Measurements from ENCODE around the gene SUMO4. TPM values are rescaled to one million over a fixed set of nuclear protein-coding genes. Genes with fewer than 3 reads are reported as not detected.

SUMO4 gene
- total and polyA plus RNA-seq, 2 donors (not counting 1 experiment from before 2014, with no cell fraction given) = 0.18 to 11.5 TPM

DNA sequence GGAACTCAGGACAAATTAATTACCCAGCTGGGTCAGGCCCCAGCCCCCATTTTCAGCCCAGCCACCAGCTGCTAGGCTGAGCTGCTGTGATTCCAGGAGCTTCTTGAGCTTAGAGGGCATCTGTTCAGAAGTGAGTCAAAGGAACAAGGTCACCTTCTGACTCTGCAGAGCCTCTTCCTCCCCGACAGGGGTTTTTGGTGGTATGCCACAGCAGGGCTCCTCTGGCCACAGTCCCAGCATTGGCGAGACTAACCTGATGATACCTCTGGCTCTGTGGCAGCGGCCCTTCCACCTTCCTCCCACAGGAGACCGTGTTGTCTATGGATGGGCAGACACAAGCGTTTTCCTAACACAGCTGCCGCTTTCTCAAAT is 45.0 kb downstream of the SUMO4 start:
- Histone ChIP-seq H3K4me1 (ENCODE audit: control insufficient read depth in 2 of 2, insufficient read depth in 2 of 2, low read length in 2 of 2) (no peaks in the 10 kb centered on the region), H3K27ac (ENCODE audit: low read length in 2 of 2) (no peak overlapping the region), H3K79me2 (ENCODE audit: control insufficient read depth, insufficient read depth, low read length) (peaks cover 7% of the 10 kb centered on the region), H3K4me2 (replicated peaks; ENCODE audit: low read depth, low read length, poor library complexity, severe bottlenecking) (no peak overlapping the region), H3K9me3 (ENCODE audit: control extremely low read depth in 1 of 3, control insufficient read depth in 2 of 3, insufficient read depth in 1 of 3, low read length in 2 of 3) (peaks cover 0 to 5% (median 0%) of the 10 kb centered on the region in 3 donors), H3K27me3 (replicated peaks in 1 of 4; ENCODE audit: control extremely low read depth in 1 of 4, control insufficient read depth in 3 of 4, insufficient read depth in 4 of 4, low read length in 3 of 4) (no peaks in the 10 kb centered on the region), H3K9ac (ENCODE audit: low read length) (no peak overlapping the region), H3K36me3 (replicated peaks in 1 of 2; ENCODE audit: control extremely low read depth in 1 of 2, control insufficient read depth in 1 of 2, extremely low read depth in 1 of 2, insufficient read depth in 2 of 2, low read length in 1 of 2) (peaks cover 0 to 21% of the 10 kb centered on the region in 2 experiments), H4K20me1 (ENCODE audit: control insufficient read depth, insufficient read depth, low read length, poor library complexity, severe bottlenecking) (peaks cover 9% of the 10 kb centered on the region), H2AFZ (ENCODE audit: insufficient read depth, low read depth, low read length, poor library complexity, severe bottlenecking) (no peak overlapping the region), H3K4me3 (ENCODE audit: control extremely low read depth in 1 of 5, extremely low read depth in 1 of 5, insufficient read depth in 1 of 5, low read depth in 2 of 5, low read length in 4 of 5) (no peak overlapping the region)
- ChIA-PET CTCF (interaction anchor here (1.2 to 3.3 kb wide), 3 partner anchors 13 to 255 kb away, joined by 3 to 14 read pairs (median 11); no protein-coding TSS in a partner anchor), POLR2A (interaction anchor here (1.2 kb wide), 1 partner anchor 13 kb away, joined by 3 read pairs; no protein-coding TSS in a partner anchor)
- Mint-ChIP-seq H3K27ac (peak overlapping the region; percentile 50), H3K9me3 (ENCODE audit: insufficient read depth) (no peaks in the 10 kb centered on the region), H3K27me3 (no peaks in the 10 kb centered on the region), H3K4me1 (peaks cover 12% of the 10 kb centered on the region), H3K4me3 (no peak overlapping the region)
- intact Hi-C loops (cut with micrococcal nuclease) = no loop called here
- TF ChIP-seq, protein P1, sequence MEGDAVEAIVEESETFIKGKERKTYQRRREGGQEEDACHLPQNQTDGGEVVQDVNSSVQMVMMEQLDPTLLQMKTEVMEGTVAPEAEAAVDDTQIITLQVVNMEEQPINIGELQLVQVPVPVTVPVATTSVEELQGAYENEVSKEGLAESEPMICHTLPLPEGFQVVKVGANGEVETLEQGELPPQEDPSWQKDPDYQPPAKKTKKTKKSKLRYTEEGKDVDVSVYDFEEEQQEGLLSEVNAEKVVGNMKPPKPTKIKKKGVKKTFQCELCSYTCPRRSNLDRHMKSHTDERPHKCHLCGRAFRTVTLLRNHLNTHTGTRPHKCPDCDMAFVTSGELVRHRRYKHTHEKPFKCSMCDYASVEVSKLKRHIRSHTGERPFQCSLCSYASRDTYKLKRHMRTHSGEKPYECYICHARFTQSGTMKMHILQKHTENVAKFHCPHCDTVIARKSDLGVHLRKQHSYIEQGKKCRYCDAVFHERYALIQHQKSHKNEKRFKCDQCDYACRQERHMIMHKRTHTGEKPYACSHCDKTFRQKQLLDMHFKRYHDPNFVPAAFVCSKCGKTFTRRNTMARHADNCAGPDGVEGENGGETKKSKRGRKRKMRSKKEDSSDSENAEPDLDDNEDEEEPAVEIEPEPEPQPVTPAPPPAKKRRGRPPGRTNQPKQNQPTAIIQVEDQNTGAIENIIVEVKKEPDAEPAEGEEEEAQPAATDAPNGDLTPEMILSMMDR (IDR thresholded peaks at IDR 0.05) = no peak
- TF ChIP-seq EZH2 (IDR thresholded peaks at IDR 0.05; ENCODE audit: borderline replicate concordance, insufficient read depth, low read depth, low read length, poor library complexity, severe bottlenecking) = no peak
- WGBS (ENCODE audit: insufficient coverage) = 79% methylated on average over 4 of the region's 6 CpGs
- ATAC-seq (ENCODE audit: low read depth) = peak; percentile 10
- no peak for DNase-seq

GRCh38 chr6:149445573-149445972 is 45.5 kb downstream of the SUMO4 start:
- Histone ChIP-seq H3K79me2 (ENCODE audit: control insufficient read depth, insufficient read depth, low read length) (peaks cover 12% of the 10 kb centered on the region), H3K4me1 (ENCODE audit: control insufficient read depth in 2 of 2, insufficient read depth in 2 of 2, low read length in 2 of 2) (no peaks in the 10 kb centered on the region), H2AFZ (ENCODE audit: insufficient read depth, low read depth, low read length, poor library complexity, severe bottlenecking) (no peak overlapping the region), H3K27ac (ENCODE audit: low read length in 2 of 2) (no peak overlapping the region), H3K9me3 (ENCODE audit: control extremely low read depth in 1 of 3, control insufficient read depth in 2 of 3, insufficient read depth in 1 of 3, low read length in 2 of 3) (peaks cover 0 to 5% (median 0%) of the 10 kb centered on the region in 3 donors), H4K20me1 (ENCODE audit: control insufficient read depth, insufficient read depth, low read length, poor library complexity, severe bottlenecking) (peaks cover 13% of the 10 kb centered on the region), H3K4me3 (ENCODE audit: control extremely low read depth in 1 of 5, extremely low read depth in 1 of 5, insufficient read depth in 1 of 5, low read depth in 2 of 5, low read length in 4 of 5) (no peak overlapping the region), H3K4me2 (replicated peaks; ENCODE audit: low read depth, low read length, poor library complexity, severe bottlenecking) (no peak overlapping the region), H3K27me3 (replicated peaks in 1 of 4; ENCODE audit: control extremely low read depth in 1 of 4, control insufficient read depth in 3 of 4, insufficient read depth in 4 of 4, low read length in 3 of 4) (no peaks in the 10 kb centered on the region), H3K9ac (ENCODE audit: low read length) (no peak overlapping the region), H3K36me3 (replicated peaks in 1 of 2; ENCODE audit: control extremely low read depth in 1 of 2, control insufficient read depth in 1 of 2, extremely low read depth in 1 of 2, insufficient read depth in 2 of 2, low read length in 1 of 2) (peaks cover 0 to 26% of the 10 kb centered on the region in 2 experiments)
- POLR2A ChIA-PET = interaction anchor here (1.2 kb wide), 1 partner anchor 12 kb away, joined by 3 read pairs; no protein-coding TSS in a partner anchor
- WGBS (ENCODE audit: insufficient coverage) = 93% methylated on average over 7 of the region's 7 CpGs
- H3K4me1 Mint-ChIP-seq = peaks cover 14% of the 10 kb centered on the region
- DNase-seq (no peak), ATAC-seq (ENCODE audit: low read depth) (peak; percentile 20)
- no peaks in the 10 kb centered on the region for H3K9me3 Mint-ChIP-seq (ENCODE audit: insufficient read depth)
- CTCF ChIA-PET = interaction anchor here (0.8 to 3.3 kb wide), 5 partner anchors 8 to 256 kb away, joined by 3 to 14 read pairs (median 3); partner anchors contain the start of gene ZC3H12D
- intact Hi-C loops (cut with micrococcal nuclease) = no loop called here
- H3K4me3 Mint-ChIP-seq = no peak overlapping the region
- H3K27me3 Mint-ChIP-seq = no peaks in the 10 kb centered on the region
- H3K27ac Mint-ChIP-seq = peak overlapping the region; percentile 43
- no peak for TF ChIP-seq EZH2 (IDR thresholded peaks at IDR 0.05; ENCODE audit: borderline replicate concordance, insufficient read depth, low read depth, low read length, poor library complexity, severe bottlenecking)
- TF ChIP-seq, protein P1 (IDR thresholded peaks at IDR 0.05) = no peak
